Measurements from ENCODE around the gene COL8A2. TPM values are rescaled to one million over a fixed set of nuclear protein-coding genes. Genes with fewer than 3 reads are reported as not detected.

Gene COL8A2
- polyA plus RNA-seq, 3 donors from 2014 or later, result 0.12 TPM; not detected in 2

- Mint-ChIP-seq H3K4me3 (peak overlapping the region; percentile 81 to 88 (median 86)), H3K27ac (peak overlapping the region; percentile 91 to 99 (median 97)), H3K36me3 (no peaks in the 10 kb centered on the region), H3K4me1 (peaks cover 75 to 78% of the 10 kb centered on the region in 2 donors), H3K9me3 (no peaks in the 10 kb centered on the region), H3K27me3 (ENCODE audit: low read depth in 3 of 3) (peaks cover 5 to 12% (median 8%) of the 10 kb centered on the region in 3 donors)
- no peak for DNase-seq
Observed at GRCh38 chr1:36154335-36154734, 29.3 kb upstream of the COL8A2 start.

- DNase-seq, result no peak
- Mint-ChIP-seq H3K36me3 (no peaks in the 10 kb centered on the region), H3K4me3 (peak overlapping the region; percentile 0 to 82 (median 30)), H3K4me1 (peaks cover 75 to 78% of the 10 kb centered on the region in 2 donors), H3K9me3 (no peaks in the 10 kb centered on the region), H3K27ac (peak overlapping the region; percentile 85 to 99 (median 97)), H3K27me3 (ENCODE audit: low read depth in 3 of 3) (peaks cover 6 to 15% (median 12%) of the 10 kb centered on the region in 3 donors)
Observed at GRCh38 chr1:36153476-36153875, 28.5 kb upstream of the COL8A2 start.

GRCh38 chr1:36151845-36152203 is 26.8 kb upstream of the COL8A2 start:
- H3K27me3 Mint-ChIP-seq (ENCODE audit: low read depth in 3 of 3), result peaks cover 2 to 14% (median 12%) of the 10 kb centered on the region in 3 donors
- H3K36me3 Mint-ChIP-seq, result no peaks in the 10 kb centered on the region
- no peaks in the 10 kb centered on the region for H3K9me3 Mint-ChIP-seq
- DNase-seq, result peak; percentile 69 to 73 (median 70)
- H3K4me1 Mint-ChIP-seq, result peaks cover 72 to 78% of the 10 kb centered on the region in 2 donors
- peak overlapping the region; percentile 97 to 99 (median 98) for H3K27ac Mint-ChIP-seq
- H3K4me3 Mint-ChIP-seq, result peak overlapping the region; percentile 77 to 89 (median 84)

GRCh38 chr1:36151134-36151844 is 26.3 kb upstream of the COL8A2 start:
- Mint-ChIP-seq H3K27me3 (ENCODE audit: low read depth in 3 of 3) (peaks cover 2 to 12% (median 11%) of the 10 kb centered on the region in 3 donors), H3K9me3 (no peaks in the 10 kb centered on the region), H3K4me1 (peaks cover 72 to 81% of the 10 kb centered on the region in 2 donors), H3K4me3 (peak overlapping the region; percentile 96 to 99 (median 99)), H3K27ac (peak overlapping the region; percentile 97 to 99 (median 98)), H3K36me3 (no peaks in the 10 kb centered on the region)
- peak in 1 of 3 donors; percentile 5 for DNase-seq

GRCh38 chr1:36150296-36151133 is 25.5 kb upstream of the COL8A2 start:
- H3K4me1 Mint-ChIP-seq, result peaks cover 72 to 81% of the 10 kb centered on the region in 2 donors
- peak; percentile 82 to 84 (median 83) for DNase-seq
- no peaks in the 10 kb centered on the region for H3K36me3 Mint-ChIP-seq
- peak overlapping the region; percentile 97 to 99 (median 98) for H3K27ac Mint-ChIP-seq
- peaks cover 2 to 12% (median 11%) of the 10 kb centered on the region in 3 donors for H3K27me3 Mint-ChIP-seq (ENCODE audit: low read depth in 3 of 3)
- H3K4me3 Mint-ChIP-seq, result peak overlapping the region; percentile 96 to 99 (median 99)
- no peaks in the 10 kb centered on the region for H3K9me3 Mint-ChIP-seq

GRCh38 chr1:36149973-36150295 is 24.9 kb upstream of the COL8A2 start:
- Mint-ChIP-seq H3K36me3 (no peaks in the 10 kb centered on the region), H3K4me3 (peak overlapping the region; percentile 96 to 99 (median 99)), H3K27me3 (ENCODE audit: low read depth in 3 of 3) (peaks cover 2 to 14% (median 11%) of the 10 kb centered on the region in 3 donors), H3K9me3 (no peaks in the 10 kb centered on the region), H3K4me1 (peaks cover 67 to 80% of the 10 kb centered on the region in 2 donors), H3K27ac (peak overlapping the region; percentile 97 to 99 (median 98))
- no peak for DNase-seq

GRCh38 chr1:36149237-36149972 is 24.4 kb upstream of the COL8A2 start, which contains the start of gene TRAPPC3:
Gene TRAPPC3, minus strand, starts transcription at chr1:36149486. Its CDS starts 108 bp downstream, at chr1:36149378.
- peak; percentile 99 for DNase-seq
- Mint-ChIP-seq H3K27ac (peak within 1 kb of the TSS; percentile 97 to 99 (median 98)), H3K4me3 (peak within 1 kb of the TSS; percentile 96 to 99 (median 99)), H3K36me3 (no peaks in the 10 kb centered on the region), H3K27me3 (ENCODE audit: low read depth in 3 of 3) (peaks cover 2 to 14% (median 11%) of the 10 kb centered on the region in 3 donors), H3K4me1 (peaks cover 66 to 75% of the 10 kb centered on the region in 2 donors), H3K9me3 (no peaks in the 10 kb centered on the region)

GRCh38 chr1:36148821-36149236 is 23.8 kb upstream of the COL8A2 start:
- Mint-ChIP-seq H3K4me1 (peaks cover 62 to 70% of the 10 kb centered on the region in 2 donors), H3K36me3 (no peaks in the 10 kb centered on the region), H3K27me3 (ENCODE audit: low read depth in 3 of 3) (peaks cover 2 to 14% (median 11%) of the 10 kb centered on the region in 3 donors)

GRCh38 chr1:36144413-36144812 is 19.4 kb upstream of the COL8A2 start:
- peaks cover 0 to 2% (median 0%) of the 10 kb centered on the region in 3 donors for H3K36me3 Mint-ChIP-seq
- no peak overlapping the region for H3K4me3 Mint-ChIP-seq

More at GRCh38 chr1:36148821-36149236, 23.8 kb upstream of the COL8A2 start:
- Mint-ChIP-seq H3K9me3 (no peaks in the 10 kb centered on the region), H3K4me3 (peak overlapping the region; percentile 96 to 99 (median 99)), H3K27ac (peak overlapping the region; percentile 97 to 99 (median 98))
- DNase-seq, result no peak

GRCh38 chr1:36143424-36143823 is 18.4 kb upstream of the COL8A2 start:
- Mint-ChIP-seq H3K36me3 (peaks cover 2 to 3% (median 2%) of the 10 kb centered on the region in 3 donors), H3K9me3 (no peaks in the 10 kb centered on the region), H3K4me1 (peaks cover 20 to 36% of the 10 kb centered on the region in 2 donors), H3K27me3 (ENCODE audit: low read depth in 3 of 3) (peaks cover 0 to 2% (median 1%) of the 10 kb centered on the region in 3 donors), H3K4me3 (no peak overlapping the region), H3K27ac (peak overlapping the region in 1 of 6 donors; percentile 20)
- no peak for DNase-seq

More at GRCh38 chr1:36144413-36144812, 19.4 kb upstream of the COL8A2 start:
- Mint-ChIP-seq H3K27me3 (ENCODE audit: low read depth in 3 of 3) (peaks cover 2 to 6% (median 6%) of the 10 kb centered on the region in 3 donors), H3K4me1 (peaks cover 28 to 45% of the 10 kb centered on the region in 2 donors), H3K27ac (peak overlapping the region in 1 of 6 donors; percentile 40), H3K9me3 (no peaks in the 10 kb centered on the region)
- no peak for DNase-seq

- DNase-seq, result no peak
- peaks cover 11 to 25% of the 10 kb centered on the region in 2 donors for H3K4me1 Mint-ChIP-seq
- H3K4me3 Mint-ChIP-seq, result no peak overlapping the region
- peaks cover 3 to 11% (median 5%) of the 10 kb centered on the region in 3 donors for H3K36me3 Mint-ChIP-seq
- no peak overlapping the region for H3K27ac Mint-ChIP-seq
- H3K9me3 Mint-ChIP-seq, result no peaks in the 10 kb centered on the region
- H3K27me3 Mint-ChIP-seq (ENCODE audit: low read depth in 3 of 3), result peaks cover 0 to 2% (median 0%) of the 10 kb centered on the region in 3 donors
Observed at GRCh38 chr1:36142121-36142520, 17.1 kb upstream of the COL8A2 start.

GRCh38 chr1:36139521-36139920 is 14.5 kb upstream of the COL8A2 start:
- H3K36me3 Mint-ChIP-seq, result peaks cover 5 to 15% (median 7%) of the 10 kb centered on the region in 3 donors

GRCh38 chr1:36137776-36138175 is 12.8 kb upstream of the COL8A2 start:
- no peak for DNase-seq
- peak overlapping the region in 1 of 6 donors; percentile 40 for H3K27ac Mint-ChIP-seq
- H3K4me3 Mint-ChIP-seq, result no peak overlapping the region
- H3K27me3 Mint-ChIP-seq (ENCODE audit: low read depth in 3 of 3), result peaks cover 0 to 2% (median 0%) of the 10 kb centered on the region in 3 donors
- H3K9me3 Mint-ChIP-seq, result no peaks in the 10 kb centered on the region
- peaks cover 5 to 15% (median 7%) of the 10 kb centered on the region in 3 donors for H3K36me3 Mint-ChIP-seq
- peaks cover 2 to 20% of the 10 kb centered on the region in 2 donors for H3K4me1 Mint-ChIP-seq

More at GRCh38 chr1:36139521-36139920, 14.5 kb upstream of the COL8A2 start:
- no peaks in the 10 kb centered on the region for H3K9me3 Mint-ChIP-seq
- H3K27ac Mint-ChIP-seq, result no peak overlapping the region
- DNase-seq, result no peak
- no peak overlapping the region for H3K4me3 Mint-ChIP-seq
- H3K27me3 Mint-ChIP-seq (ENCODE audit: low read depth in 3 of 3), result no peaks in the 10 kb centered on the region
- H3K4me1 Mint-ChIP-seq, result peaks cover 6 to 20% of the 10 kb centered on the region in 2 donors

All from immature natural killer cell (primary cell).